Activated B cell treated with CpG ODN at 0.5 μM for 24 hours (primary cell): Measurements from ENCODE around the gene PTH1R. TPM values are rescaled to one million over a fixed set of nuclear protein-coding genes. Genes with fewer than 3 reads are reported as not detected.
"Not testable (repeated sequence)": the region's sequence is repeated elsewhere in the genome, so short reads cannot be mapped to it uniquely, and the experiment has no call there.

Source experiments
- ATAC-seq: fragments of 200-7000 bp; cut with Tn5 transposase; one replicate; pipeline ENCODE4 v1.10.0; 2021; ENCODE audit warnings: low read depth, mild to moderate bottlenecking, moderate library complexity
- CTCF ChIA-PET: fragments of 350-600 bp; sonication (Branson Sonifier 250); formaldehyde crosslinking; loops from one replicate; lab custom pipeline; 2021; ENCODE audit warnings: antibody characterized with exemption; lab: Charles Lee
- POLR2A ChIA-PET: fragments of 350-600 bp; sonication (Branson Sonifier 250); formaldehyde crosslinking; loops from one replicate; lab custom pipeline; 2021; ENCODE audit warnings: antibody characterized with exemption; lab: Charles Lee
- DNase-seq: peaks from one replicate; pipeline ENCODE4 v3.0.0; 2022
- H3K27ac Mint-ChIP-seq: one replicate; pipeline ENCODE4 v1.8.0; 2020; ENCODE audit warnings: mixed read lengths
- H3K27me3 Mint-ChIP-seq: one replicate; pipeline ENCODE4 v1.8.0; 2021; ENCODE audit warnings: mixed read lengths
- H3K36me3 Mint-ChIP-seq: one replicate; pipeline ENCODE4 v1.8.0; 2021; ENCODE audit warnings: low read depth, mixed read lengths
- H3K4me1 Mint-ChIP-seq: one replicate; pipeline ENCODE4 v1.8.0; 2021; ENCODE audit warnings: mixed read lengths
- H3K4me3 Mint-ChIP-seq: one replicate; pipeline ENCODE4 v1.8.0; 2020; ENCODE audit warnings: mild to moderate bottlenecking, mixed read lengths
- H3K9me3 Mint-ChIP-seq: one replicate; pipeline ENCODE4 v1.8.0; 2020; ENCODE audit warnings: mixed read lengths
- intact Hi-C: fragments of 100-400 bp; cut with micrococcal nuclease; formaldehyde crosslinking; loops from one replicate; pipeline ENCODE4 v1.15.1; 2024
- total RNA-seq: library from RNA; stranded (reverse); gene quantifications from 2 replicates; pipeline ENCODE4 v1.2.3, GENCODE V29; 2022
- TF ChIP-seq, protein P1 (sequence below): fragments of 200-600 bp; IDR thresholded peaks from one replicate; pipeline ENCODE4 v1.8.0; 2022; ENCODE audit warnings: antibody characterized with exemption, mild to moderate bottlenecking

Gene PTH1R
- total RNA-seq, 1 donor from 2014 or later: not detected

DNA sequence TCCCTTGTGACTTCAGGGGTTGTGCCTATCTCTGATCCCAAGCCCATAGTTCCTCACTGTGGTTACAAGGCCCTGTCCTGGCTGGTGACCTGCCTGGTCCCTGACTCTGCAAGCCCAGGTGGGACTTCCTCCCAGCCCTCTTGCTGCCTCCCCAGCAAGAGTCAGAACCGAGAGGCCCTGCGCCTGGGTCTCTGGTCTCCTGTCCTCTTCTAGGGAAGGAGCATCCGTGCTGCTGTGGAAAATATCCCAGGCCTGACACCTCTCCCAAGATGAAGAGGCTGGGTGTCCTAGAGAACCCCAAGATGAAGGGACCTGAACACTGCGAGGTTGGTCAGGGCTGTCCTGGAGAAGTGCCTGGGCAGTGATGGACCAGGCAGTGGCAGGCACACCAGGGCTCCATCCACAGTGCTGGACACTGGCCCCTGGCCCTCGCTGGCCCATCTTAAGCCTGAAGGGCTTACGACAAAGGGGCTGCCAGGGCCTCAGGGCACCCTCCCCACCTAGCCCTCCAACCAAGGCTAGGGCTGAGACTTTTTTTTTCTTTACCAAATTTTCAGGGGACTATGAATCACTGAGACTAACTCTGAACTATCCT is 32.7 kb downstream of the PTH1R start:
- intact Hi-C loops: no loop called here
- Mint-ChIP-seq H3K4me3 (no peak overlapping the region), H3K36me3 (peaks cover 2% of the 10 kb centered on the region), H3K27ac (no peak overlapping the region), H3K27me3 (no peaks in the 10 kb centered on the region), H3K4me1 (peaks cover 7% of the 10 kb centered on the region), H3K9me3 (no peaks in the 10 kb centered on the region)
- POLR2A ChIA-PET: interaction anchor here (0.9 to 1.4 kb wide), 3 partner anchors 15 to 65 kb away, joined by 3 to 4 read pairs (median 3); no protein-coding TSS in a partner anchor
- ATAC-seq (no peak), DNase-seq (peak; percentile 7)
- CTCF ChIA-PET: interaction anchor here (0.6 to 2.1 kb wide), 29 partner anchors 9 to 259 kb away, joined by 3 to 14 read pairs (median 4); no protein-coding TSS in a partner anchor
- TF ChIP-seq, protein P1, sequence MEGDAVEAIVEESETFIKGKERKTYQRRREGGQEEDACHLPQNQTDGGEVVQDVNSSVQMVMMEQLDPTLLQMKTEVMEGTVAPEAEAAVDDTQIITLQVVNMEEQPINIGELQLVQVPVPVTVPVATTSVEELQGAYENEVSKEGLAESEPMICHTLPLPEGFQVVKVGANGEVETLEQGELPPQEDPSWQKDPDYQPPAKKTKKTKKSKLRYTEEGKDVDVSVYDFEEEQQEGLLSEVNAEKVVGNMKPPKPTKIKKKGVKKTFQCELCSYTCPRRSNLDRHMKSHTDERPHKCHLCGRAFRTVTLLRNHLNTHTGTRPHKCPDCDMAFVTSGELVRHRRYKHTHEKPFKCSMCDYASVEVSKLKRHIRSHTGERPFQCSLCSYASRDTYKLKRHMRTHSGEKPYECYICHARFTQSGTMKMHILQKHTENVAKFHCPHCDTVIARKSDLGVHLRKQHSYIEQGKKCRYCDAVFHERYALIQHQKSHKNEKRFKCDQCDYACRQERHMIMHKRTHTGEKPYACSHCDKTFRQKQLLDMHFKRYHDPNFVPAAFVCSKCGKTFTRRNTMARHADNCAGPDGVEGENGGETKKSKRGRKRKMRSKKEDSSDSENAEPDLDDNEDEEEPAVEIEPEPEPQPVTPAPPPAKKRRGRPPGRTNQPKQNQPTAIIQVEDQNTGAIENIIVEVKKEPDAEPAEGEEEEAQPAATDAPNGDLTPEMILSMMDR: no peak

DNA sequence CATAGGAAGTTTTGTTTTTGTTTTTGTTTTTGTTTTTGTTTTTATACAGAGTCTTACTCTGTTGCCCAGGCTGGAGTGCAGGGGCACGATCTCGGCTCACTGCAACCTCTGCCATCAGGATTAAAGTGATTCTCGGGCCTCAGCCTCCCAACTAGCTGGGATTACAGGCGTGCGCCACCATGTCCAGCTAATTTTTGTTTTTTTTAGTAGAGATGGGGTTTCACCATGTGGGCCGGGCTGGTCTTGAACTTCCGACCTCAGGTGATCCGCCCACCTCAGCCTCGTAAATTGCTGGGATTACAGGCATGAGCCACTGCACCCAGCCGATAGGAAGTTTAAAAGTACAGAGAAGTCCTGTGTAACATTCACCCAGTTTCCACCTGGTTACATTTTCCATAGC is 33.4 kb downstream of the PTH1R start:
- CTCF ChIA-PET: interaction anchor here (0.8 to 2.1 kb wide), 3 partner anchors 8 to 66 kb away, joined by 3 to 4 read pairs (median 4); no protein-coding TSS in a partner anchor
- H3K4me1 Mint-ChIP-seq, H3K27me3 Mint-ChIP-seq, H3K4me3 Mint-ChIP-seq, H3K27ac Mint-ChIP-seq, H3K9me3 Mint-ChIP-seq, H3K36me3 Mint-ChIP-seq, intact Hi-C loops, DNase-seq, ATAC-seq, POLR2A ChIA-PET: not testable (repeated sequence)

DNA sequence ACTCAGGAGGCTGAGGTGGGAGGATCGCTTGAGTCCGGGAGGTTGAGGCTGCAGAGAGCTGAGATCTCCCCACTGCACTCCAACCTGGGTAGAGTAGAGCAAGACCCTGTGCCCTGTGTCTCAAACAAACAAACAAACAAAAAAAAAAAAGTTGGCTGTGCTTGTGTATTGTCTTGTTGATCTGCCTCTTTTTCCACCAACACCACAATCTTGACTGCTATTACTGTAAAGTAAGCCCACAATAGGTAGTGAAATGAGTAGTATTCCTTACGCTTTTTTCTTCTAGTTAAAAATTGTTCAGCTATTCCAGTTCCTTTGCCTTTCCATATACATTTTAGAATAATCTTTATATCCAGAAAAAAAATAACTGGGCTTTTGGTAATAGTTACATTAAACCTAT is 35.5 kb downstream of the PTH1R start:
- ATAC-seq (no peak), DNase-seq (no peak)
- Mint-ChIP-seq H3K4me1 (peaks cover 7% of the 10 kb centered on the region), H3K27ac (no peak overlapping the region), H3K36me3 (peaks cover 25% of the 10 kb centered on the region), H3K27me3 (no peaks in the 10 kb centered on the region), H3K9me3 (no peaks in the 10 kb centered on the region), H3K4me3 (no peak overlapping the region)
- TF ChIP-seq, protein P1: no peak
- CTCF ChIA-PET: no interaction called here
- intact Hi-C loops: no loop called here
- POLR2A ChIA-PET: interaction anchor here (0.7 to 1.2 kb wide), 2 partner anchors 10 to 82 kb away, joined by 3 to 4 read pairs; no protein-coding TSS in a partner anchor

DNA sequence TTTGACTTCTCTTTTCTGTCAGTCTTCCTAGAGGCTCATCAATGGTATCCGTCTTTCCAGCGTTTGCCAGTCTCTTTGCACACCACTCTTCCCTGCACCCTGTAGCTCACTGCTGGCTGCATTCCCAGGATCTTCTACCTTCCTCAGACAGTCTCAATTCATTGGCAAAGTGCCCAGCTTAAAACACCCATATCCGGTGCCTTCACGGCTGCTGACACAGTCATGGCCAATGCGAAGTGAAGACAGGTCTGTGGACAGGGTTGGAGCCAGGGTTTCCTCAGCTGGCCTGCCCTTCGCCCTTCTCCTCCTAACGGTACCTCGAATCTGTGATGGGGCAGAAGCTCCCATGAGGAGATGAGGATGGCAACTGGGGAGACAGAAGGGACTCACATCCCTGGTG is 36.1 kb downstream of the PTH1R start:
- TF ChIP-seq, protein P1: no peak
- Mint-ChIP-seq H3K9me3 (no peaks in the 10 kb centered on the region), H3K27me3 (no peaks in the 10 kb centered on the region), H3K36me3 (peaks cover 32% of the 10 kb centered on the region), H3K27ac (no peak overlapping the region), H3K4me1 (peaks cover 7% of the 10 kb centered on the region), H3K4me3 (no peak overlapping the region)
- intact Hi-C loops: no loop called here
- ATAC-seq (no peak), DNase-seq (no peak)
- POLR2A ChIA-PET: interaction anchor here (1.2 kb wide), 2 partner anchors 9 to 22 kb away, joined by 3 to 10 read pairs; no protein-coding TSS in a partner anchor
- CTCF ChIA-PET: interaction anchor here (0.6 to 1.3 kb wide), 2 partner anchors 9 to 386 kb away, joined by 3 read pairs; no protein-coding TSS in a partner anchor

DNA sequence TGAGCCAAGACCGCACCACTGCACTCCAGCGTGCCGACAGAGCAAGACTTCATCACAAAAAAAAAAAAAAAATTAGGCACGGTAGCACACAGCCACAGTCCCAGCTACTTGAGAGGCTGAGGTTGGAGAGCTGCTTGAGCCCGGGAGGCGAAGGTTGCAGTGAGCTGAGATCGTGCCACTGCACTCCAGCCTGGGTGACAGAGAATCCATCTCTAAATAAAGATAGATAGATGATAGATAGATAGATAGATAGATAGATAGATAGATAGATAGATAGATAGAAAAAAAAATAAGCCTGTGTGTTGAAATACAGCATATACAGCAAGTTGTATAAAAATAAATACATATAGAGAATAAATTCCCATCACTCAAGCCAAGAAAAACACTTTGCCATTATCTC is 37.3 kb downstream of the PTH1R start:
- intact Hi-C loops: no loop called here
- no peaks in the 10 kb centered on the region for H3K4me1 Mint-ChIP-seq
- ATAC-seq (no peak), DNase-seq (no peak)
- CTCF ChIA-PET: interaction anchor here (0.6 kb wide), 1 partner anchor 402 kb away, joined by 3 read pairs; no protein-coding TSS in a partner anchor
- TF ChIP-seq, protein P1: no peak
- no peaks in the 10 kb centered on the region for H3K27me3 Mint-ChIP-seq
- peaks cover 43% of the 10 kb centered on the region for H3K36me3 Mint-ChIP-seq
- POLR2A ChIA-PET: interaction anchor here (1.2 kb wide), 1 partner anchor 20 kb away, joined by 10 read pairs; no protein-coding TSS in a partner anchor
- H3K9me3 Mint-ChIP-seq: no peaks in the 10 kb centered on the region
- H3K4me3 Mint-ChIP-seq: no peak overlapping the region
- H3K27ac Mint-ChIP-seq: no peak overlapping the region
